GM12891 (cell line): Measurements from ENCODE around the gene C9orf57.

Experiments used
- PAX5 ChIP-seq: IDR thresholded peaks from 2 replicates; pipeline ENCODE4 v1.6.1; 2011; ENCODE audit warnings: low read length, moderate library complexity, mild to moderate bottlenecking; ENCODE audit not compliant: insufficient read depth, severe bottlenecking
- POLR2A ChIP-seq: IDR thresholded peaks from 2 replicates; pipeline ENCODE4 v1.6.1; 2011; ENCODE audit warnings: low read depth, low read length, control low read depth
- POLR2AphosphoS5 ChIP-seq: IDR thresholded peaks from 2 replicates; pipeline ENCODE4 v1.6.1; 2011; ENCODE audit warnings: low read depth, low read length, control low read depth
- SPI1 ChIP-seq: IDR thresholded peaks from 2 replicates; pipeline ENCODE4 v1.6.1; 2011; ENCODE audit warnings: low read depth, low read length, control low read depth
- TAF1 ChIP-seq: IDR thresholded peaks from 2 replicates; pipeline ENCODE4 v1.6.1; 2011; ENCODE audit warnings: low read depth, low read length, control low read depth

DNA sequence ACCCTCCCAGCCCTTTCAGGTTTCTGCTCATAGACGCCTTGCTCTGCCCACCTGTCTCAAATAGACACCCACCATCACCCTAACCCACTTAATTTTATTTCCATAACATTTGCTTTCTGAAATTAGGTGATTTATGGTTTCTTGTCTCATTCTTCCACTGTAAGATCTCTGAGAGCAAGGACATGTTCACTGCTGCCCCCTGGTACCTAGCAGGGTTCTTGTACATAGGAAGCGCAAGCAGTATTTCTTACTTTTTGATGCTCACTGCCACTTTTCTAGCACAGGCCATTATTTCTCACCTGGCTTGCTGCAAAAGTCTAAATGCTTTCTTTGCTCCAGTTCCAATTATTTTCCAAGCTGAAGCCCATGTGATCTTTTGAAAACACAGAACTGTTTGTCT is 16.8 kb downstream of the C9orf57 start:
- no peak for TF ChIP-seq POLR2AphosphoS5
- no peak for TF ChIP-seq TAF1
- no peak for TF ChIP-seq POLR2A
- TF ChIP-seq SPI1, result no peak
- TF ChIP-seq PAX5, result no peak
